Sigmoid colon (tissue), 3 donors: ENCODE data around the gene PPP1R1A.

ENCODE experiments used
- CTCF ChIP-seq, 4 experiments: fragments of 450-650 bp in 3 of 4; fragments of 200-600 bp in 1 of 4; IDR thresholded peaks; one replicate each; pipeline ENCODE4 v1.5.1; 2016 to 2019; ENCODE audit warnings: antibody characterized with exemption in 4 of 4, mild to moderate bottlenecking in 3 of 4, moderate library complexity in 2 of 4
- POLR2A ChIP-seq, 2 donors: fragments of 450-650 bp; IDR thresholded peaks; one replicate each; pipeline ENCODE4 v1.6.1; 2016; ENCODE audit warnings: antibody characterized with exemption in 2 of 2, mild to moderate bottlenecking in 2 of 2, moderate library complexity in 2 of 2

GRCh38 chr12:54624315-54625279 is 36.1 kb upstream of the PPP1R1A start:
- no peak for TF ChIP-seq POLR2A (IDR thresholded peaks at IDR 0.05)
- TF ChIP-seq CTCF (IDR thresholded peaks at IDR 0.05), result no peak
